Left cardiac atrium (tissue), 4 donors: ENCODE data around the gene HYDIN. TPM values are rescaled to one million over a fixed set of nuclear protein-coding genes. Genes with fewer than 3 reads are reported as not detected.

ENCODE experiments used
- ATAC-seq, 2 donors: fragments of 200-7000 bp; cut with Tn5 transposase; one replicate each; pipeline ENCODE4 v1.9.1; 2020; ENCODE audit warnings: mild to moderate bottlenecking in 2 of 2, moderate library complexity in 2 of 2
- DNase-seq: peaks from one replicate; pipeline ENCODE4 v3.0.0-alpha.2; 2020
- intact Hi-C, 2 donors: fragments of 100-400 bp; cut with DNase I; formaldehyde crosslinking; loops; one replicate each; pipeline versions ENCODE4 v1.14.1 to v1.15.1; 2022 to 2023
- long read RNA-seq: library from polyadenylated mRNA; unstranded; transcript quantifications from one replicate; pipeline ENCODE4 v2.0.0, GENCODE V29; 2021
- total RNA-seq, 2 donors: library from RNA; stranded (reverse); fragmentation: NEBNext Ultra II Directional; extraction: Animal tissue kit (Norgen Biotek cat#: 25700); gene quantifications; one replicate each; pipeline ENCODE4 v1.2.1, GENCODE V29; 2021
- donor health status: DM: no; HTN: yes; CAD: no.
- donor health status: DM: no; HTN: yes; CAD: no; lungs with severe emphysema.
- donor health status: DM: yes; HTN: yes; CAD: no.
- donor health status: Dilated cardiomyopathy.

HYDIN gene
- total RNA-seq: under 1 TPM; 0.38 to 0.65 TPM
- long read RNA-seq: 0 reads

- intact Hi-C loops: no loop called here
- peak; percentile 54 for DNase-seq
- peak; percentile 68 to 92 for ATAC-seq
Measured at GRCh38 chr16:71230122-71230845, at the start of gene HYDIN. HYDIN (minus strand) TSS chr16:71230722; CDS start chr16:71186895, 43,827 bp downstream.

- ATAC-seq (no peak), DNase-seq (no peak)
- intact Hi-C loops: no loop called here
Measured at GRCh38 chr16:71276589-71277334, 46.2 kb upstream of the HYDIN start.

- intact Hi-C loops: no loop called here
- ATAC-seq (no peak), DNase-seq (no peak)
Measured at GRCh38 chr16:71273384-71273783, 42.9 kb upstream of the HYDIN start.

GRCh38 chr16:71264299-71264698 lies 33.8 kb upstream of the HYDIN start:
- intact Hi-C loops: no loop called here
- ATAC-seq: no peak
- no peak for DNase-seq

GRCh38 chr16:71263582-71263981 lies 33.1 kb upstream of the HYDIN start:
- DNase-seq (no peak), ATAC-seq (no peak)
- intact Hi-C loops: no loop called here

GRCh38 chr16:71262391-71262790 lies 31.9 kb upstream of the HYDIN start:
- intact Hi-C loops: no loop called here

GRCh38 chr16:71260995-71261394 lies 30.5 kb upstream of the HYDIN start:
- ATAC-seq: no peak
- intact Hi-C loops: no loop called here
- DNase-seq: no peak

More at GRCh38 chr16:71262391-71262790, 31.9 kb upstream of the HYDIN start:
- no peak for ATAC-seq
- DNase-seq: no peak

- DNase-seq (no peak), ATAC-seq (no peak)
- intact Hi-C loops: no loop called here
Measured at GRCh38 chr16:71259086-71259485, 28.6 kb upstream of the HYDIN start.

GRCh38 chr16:71258372-71258771 lies 27.9 kb upstream of the HYDIN start:
- ATAC-seq (no peak), DNase-seq (no peak)
- intact Hi-C loops: no loop called here

GRCh38 chr16:71257768-71258167 lies 27.2 kb upstream of the HYDIN start:
- intact Hi-C loops: no loop called here
- DNase-seq (no peak), ATAC-seq (no peak)

- intact Hi-C loops: no loop called here
- DNase-seq (no peak), ATAC-seq (no peak)
Measured at GRCh38 chr16:71255721-71256120, 25.2 kb upstream of the HYDIN start.

GRCh38 chr16:71254832-71255525 lies 24.5 kb upstream of the HYDIN start:
- intact Hi-C loops: no loop called here
- DNase-seq (no peak), ATAC-seq (no peak)

GRCh38 chr16:71250461-71251235 lies 20.1 kb upstream of the HYDIN start:
- DNase-seq (no peak), ATAC-seq (no peak)
- intact Hi-C loops: no loop called here

GRCh38 chr16:71249399-71249798 lies 18.9 kb upstream of the HYDIN start:
- DNase-seq: no peak
- no peak for ATAC-seq
- intact Hi-C loops: no loop called here

- no peak for ATAC-seq
- no peak for DNase-seq
- intact Hi-C loops: no loop called here
Measured at GRCh38 chr16:71247478-71247877, 17.0 kb upstream of the HYDIN start.

- ATAC-seq: no peak
- DNase-seq: no peak
- intact Hi-C loops: no loop called here
Measured at GRCh38 chr16:71246309-71246708, 15.8 kb upstream of the HYDIN start.

- ATAC-seq (no peak), DNase-seq (no peak)
- intact Hi-C loops: no loop called here
Measured at GRCh38 chr16:71244521-71244920, 14.0 kb upstream of the HYDIN start.

GRCh38 chr16:71242601-71243000 lies 12.1 kb upstream of the HYDIN start:
- ATAC-seq (no peak), DNase-seq (no peak)
- intact Hi-C loops: no loop called here

- DNase-seq (no peak), ATAC-seq (no peak)
- intact Hi-C loops: no loop called here
Measured at GRCh38 chr16:71242036-71242435, 11.5 kb upstream of the HYDIN start.
